GM12878 (cell line): Measurements from ENCODE around the gene LANCL2. TPM values are rescaled to one million over a fixed set of nuclear protein-coding genes. Genes with fewer than 3 reads are reported as not detected.

ENCODE experiments used
- ATAC-seq: fragments of 200-7000 bp; cut with Tn5 transposase; 3 replicates; pipeline ENCODE4 v1.9.1; 2020; ENCODE audit warnings: mild to moderate bottlenecking, moderate library complexity
- BruUV-seq: library from RNA; stranded (reverse); fragments of 400-500 nt; replicated peaks from 2 replicates; lab custom pipeline; 2021; lab: Mats Ljungman, UMichigan
- CTCF ChIA-PET: fragments of 300-600 bp; sonication (Branson Sonifier 250); formaldehyde crosslinking; extraction: SDS; loops from one replicate; lab custom pipeline; 2021; ENCODE audit warnings: inconsistent platforms; lab: Yijun Ruan, JAX
- POLR2A ChIA-PET: fragments of 350-600 bp; formaldehyde crosslinking; extraction: SDS; loops from one replicate; lab custom pipeline; 2021; ENCODE audit warnings: inconsistent platforms; lab: Charles Lee
- RAD21 ChIA-PET: fragments of 300-600 bp; sonication (Branson Sonifier 250); formaldehyde crosslinking; loops from one replicate; lab custom pipeline; 2023; ENCODE audit warnings: antibody characterized with exemption; ENCODE audit not compliant: unreplicated experiment; lab: Charles Lee
- SMC1A ChIA-PET: fragments of 300-600 bp; sonication (Branson Sonifier 250); formaldehyde crosslinking; loops from one replicate; lab custom pipeline; 2023; ENCODE audit not compliant: unreplicated experiment, uncharacterized antibody; lab: Charles Lee
- DNase-seq: peaks from one replicate; pipeline ENCODE4 v3.0.0-alpha.2; 2011; ENCODE audit warnings: low read depth, low spot score
- FAIRE-seq: peaks from 3 replicates; lab custom pipeline; 2011; peaks lifted over from hg19 to GRCh38; lab: Jason Lieb, UNC
- H2AFZ ChIP-seq: 2 replicates; pipeline ENCODE4 v1.6.0; 2011; ENCODE audit warnings: low read depth, low read length, control low read depth; ENCODE audit not compliant: control insufficient read depth
- H3K27ac ChIP-seq: 2 replicates; pipeline ENCODE4 v1.5.1; 2011; ENCODE audit warnings: control low read depth; ENCODE audit not compliant: control insufficient read depth, insufficient read depth
- H3K27me3 ChIP-seq, 2 experiments: replicated peaks in 1 of 2; 2 replicates each; pipeline versions ENCODE4 v1.6.0 to v1.6.1; 2011; ENCODE audit warnings: low read length in 1 of 2; ENCODE audit not compliant: control insufficient read depth in 2 of 2, insufficient read depth in 2 of 2
- H3K36me3 ChIP-seq, 2 experiments: 2 replicates each; pipeline ENCODE4 v1.5.1; 2011; ENCODE audit warnings: low read length in 1 of 2; ENCODE audit not compliant: control insufficient read depth in 2 of 2, insufficient read depth in 2 of 2
- H3K4me1 ChIP-seq: 2 replicates; pipeline ENCODE4 v1.6.1; 2011; ENCODE audit warnings: mild to moderate bottlenecking, low read length, moderate library complexity, mixed read lengths; ENCODE audit not compliant: control insufficient read depth, insufficient read depth
- H3K4me2 ChIP-seq: 2 replicates; pipeline ENCODE4 v1.6.0; 2011; ENCODE audit warnings: control low read depth; ENCODE audit not compliant: control insufficient read depth, insufficient read depth
- H3K4me3 ChIP-seq: fragments of 200-600 bp; sonication (generic); 2 replicates; pipeline ENCODE4 v1.5.1; 2016
- H3K79me2 ChIP-seq: 2 replicates; pipeline ENCODE4 v1.6.0; 2011; ENCODE audit warnings: low read length; ENCODE audit not compliant: control insufficient read depth, insufficient read depth
- H3K9ac ChIP-seq: 2 replicates; pipeline ENCODE4 v1.8.0; 2011; ENCODE audit warnings: low read length, control low read depth, mixed read lengths; ENCODE audit not compliant: control insufficient read depth, insufficient read depth
- H3K9me3 ChIP-seq: replicated peaks from 3 replicates; pipeline ENCODE4 v1.5.1; 2011; ENCODE audit warnings: mild to moderate bottlenecking, low read length; ENCODE audit not compliant: control insufficient read depth, insufficient read depth
- H4K20me1 ChIP-seq: 2 replicates; pipeline ENCODE4 v1.6.0; 2011; ENCODE audit not compliant: control insufficient read depth, insufficient read depth
- BHLHE40 ChIP-seq, 2 experiments: fragments of 450-650 bp in 1 of 2; IDR thresholded peaks; 2 replicates each; pipeline ENCODE4 v1.6.1; 2011 to 2017; ENCODE audit warnings: low read depth in 2 of 2, borderline replicate concordance in 1 of 2, improper control_type of control experiment in 1 of 2, low read length in 1 of 2, mild to moderate bottlenecking in 1 of 2
- BMI1 ChIP-seq: fragments of 450-650 bp; IDR thresholded peaks from 2 replicates; pipeline ENCODE4 v1.6.1; 2016; ENCODE audit warnings: mild to moderate bottlenecking, moderate library complexity, borderline replicate concordance
- CHD1 ChIP-seq: IDR thresholded peaks from 2 replicates; pipeline ENCODE4 v1.6.1; 2012; ENCODE audit warnings: low read depth, low read length, improper control_type of control experiment
- HDGF ChIP-seq: fragments of 450-650 bp; IDR thresholded peaks from 2 replicates; pipeline ENCODE4 v1.6.1; 2016; ENCODE audit warnings: antibody characterized with exemption
- MEF2B ChIP-seq: fragments of 450-650 bp; IDR thresholded peaks from 2 replicates; pipeline ENCODE4 v1.6.1; 2018; ENCODE audit warnings: mild to moderate bottlenecking, moderate library complexity; ENCODE audit not compliant: partially characterized antibody, poor library complexity, severe bottlenecking
- MTA2 ChIP-seq: fragments of 450-650 bp; IDR thresholded peaks from 2 replicates; pipeline ENCODE4 v1.6.1; 2016; ENCODE audit warnings: low read depth, mild to moderate bottlenecking, moderate library complexity
- MTA3 ChIP-seq: IDR thresholded peaks from 2 replicates; pipeline ENCODE4 v1.6.1; 2012; ENCODE audit warnings: low read length, inconsistent platforms, borderline replicate concordance
- NFYB ChIP-seq: IDR thresholded peaks from 2 replicates; pipeline ENCODE4 v1.6.1; 2011; ENCODE audit warnings: low read depth, mild to moderate bottlenecking, low read length, improper control_type of control experiment, moderate library complexity; ENCODE audit not compliant: insufficient read depth
- POU2F2 ChIP-seq: IDR thresholded peaks from 3 replicates; pipeline ENCODE4 v1.6.1; 2011; ENCODE audit warnings: low read depth, mild to moderate bottlenecking, low read length, borderline replicate concordance
- ZNF274 ChIP-seq: IDR thresholded peaks from one replicate; pipeline ENCODE4 v1.8.0; 2011; ENCODE audit not compliant: insufficient read length, insufficient read depth
- ZZZ3 ChIP-seq: IDR thresholded peaks from 2 replicates; pipeline ENCODE4 v1.6.1; 2011; ENCODE audit warnings: low read depth; ENCODE audit not compliant: control insufficient read depth, insufficient read length
- WGBS: methylation state at CpG from one replicate; pipeline ENCODE4 v1.1.6; 2016; ENCODE audit warnings: low lambda C conversion rate; ENCODE audit not compliant: insufficient replicate concordance, insufficient coverage; ENCODE audit errors: missing lambda C conversion rate; 5-methylcytosine and 5-hydroxymethylcytosine counted together
- in situ Hi-C: fragments of 300-500 bp; cut with MboI; formaldehyde crosslinking; loops from 9 replicates; pipeline ENCODE4 v1.14.3; 2018; ENCODE audit warnings: mixed read lengths
- intact Hi-C: fragments of 100-400 bp; cut with micrococcal nuclease; formaldehyde crosslinking; loops from one replicate; pipeline ENCODE4 v1.14.2; 2022; ENCODE audit not compliant: unreplicated experiment
- polyA plus RNA-seq, 11 experiments: library from polyadenylated mRNA; depleted of rRNA in 4 of 11; unstranded in 6 of 11; stranded (reverse) in 5 of 11; fragments of >200 nt; fragmentation: Nextera tagmentation in 4 of 11; fragmentation: Illumina TruSeq in 1 of 11; extraction: Ambion mirVana in 4 of 11; extraction: Trizol in 1 of 11; gene quantifications; 1 replicate in 1 of 11; 2 replicates in 10 of 11; pipeline versions ENCODE4 v1.2.1 to v1.2.3, GENCODE V29; 2011 to 2016; ENCODE audit warnings: inconsistent platforms in 2 of 11, missing spikeins in 2 of 11, low read depth in 1 of 11
- total RNA-seq, 4 experiments: library from RNA; depleted of rRNA in 3 of 4; stranded (reverse); fragments of >200 nt in 3 of 4; fragmentation: Illumina TruSeq in 1 of 4; extraction: Trizol in 1 of 4; gene quantifications; 2 replicates each; pipeline versions ENCODE4 v1.2.1 to v1.2.3, GENCODE V29; 2013 to 2021
- TF ChIP-seq, protein P1 (sequence below): fragments of 450-650 bp; formaldehyde crosslinking; IDR thresholded peaks from 2 replicates; pipeline ENCODE4 v1.5.0; 2022; ENCODE audit warnings: mild to moderate bottlenecking, missing genetic modification characterization
- TF ChIP-seq, protein P2 (sequence below): IDR thresholded peaks from 2 replicates; pipeline ENCODE4 v1.6.1; 2011; ENCODE audit warnings: mild to moderate bottlenecking, low read depth, low read length, moderate library complexity; ENCODE audit not compliant: insufficient replicate concordance
- TF ChIP-seq, protein P3 (sequence below): fragments of 450-650 bp; IDR thresholded peaks from 2 replicates; pipeline ENCODE4 v1.6.1; 2017; ENCODE audit warnings: borderline replicate concordance
- TF ChIP-seq, protein P4 (sequence below): fragments of 150-350 bp; IDR thresholded peaks from 2 replicates; pipeline ENCODE4 v1.6.1; 2014; ENCODE audit warnings: mild to moderate bottlenecking, low read depth, low read length

LANCL2 gene
- total and polyA plus RNA-seq, 10 of the 15 experiments (the other 5 are each of a cell fraction or from before 2014, with no cell fraction given) = 8.1 to 28.6 (median 16.4) TPM

DNA sequence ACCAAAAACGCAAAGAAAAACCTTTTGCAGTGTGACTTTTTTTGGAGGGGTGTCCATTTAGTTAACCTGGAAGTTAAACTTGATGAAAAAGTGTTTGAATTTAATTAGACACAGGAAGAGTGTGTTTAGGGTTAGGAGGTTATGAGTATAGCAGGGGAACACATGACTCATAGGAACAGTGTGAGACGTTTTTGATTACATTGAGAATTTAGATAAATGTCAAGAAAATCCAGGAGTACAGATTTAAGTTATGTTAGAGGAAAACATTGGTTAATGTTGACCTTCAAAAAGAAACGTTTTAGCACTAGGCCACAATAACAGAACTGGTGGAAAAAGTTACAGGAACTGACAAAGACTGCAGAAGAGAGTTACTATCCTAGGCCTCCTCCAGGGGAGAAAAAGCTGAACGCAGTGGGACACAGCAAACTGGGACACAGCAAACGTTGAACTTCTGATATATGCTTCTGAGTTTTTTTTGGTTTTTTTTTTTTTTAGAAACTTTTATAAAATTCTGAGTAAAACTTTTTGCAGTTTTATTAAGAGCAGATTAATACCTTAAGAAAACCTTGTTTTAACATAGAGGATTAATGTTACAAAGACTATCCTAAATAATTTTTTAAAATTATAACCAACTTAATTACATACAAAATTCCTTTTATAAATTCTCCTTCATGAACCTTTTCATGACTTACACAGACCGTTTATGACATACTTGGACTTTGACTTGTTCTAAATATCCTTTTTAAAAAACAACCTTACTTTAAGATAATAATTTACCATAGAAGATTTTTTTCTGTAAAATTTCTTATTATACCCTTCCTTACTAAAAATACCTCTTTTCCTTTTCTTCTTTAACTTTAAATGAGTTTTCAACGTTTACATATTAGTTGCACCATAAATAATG, 22.2 kb downstream of the LANCL2 start:
- H3K36me3 ChIP-seq = no peaks in the 10 kb centered on the region
- no peak overlapping the region for H3K27ac ChIP-seq
- DNase-seq (no peak), FAIRE-seq (no peak), ATAC-seq (no peak)
- H3K9ac ChIP-seq = no peak overlapping the region
- 58% methylated on average over 7 of the region's 7 CpGs for WGBS
- ChIA-PET CTCF (no interaction called here), RAD21 (no interaction called here), POLR2A (no interaction called here), SMC1A (interaction anchor here (0.7 kb wide), 1 partner anchor 28 kb away, joined by 3 read pairs; no protein-coding TSS in a partner anchor)
- no peak overlapping the region for H3K4me2 ChIP-seq
- H3K79me2 ChIP-seq = no peaks in the 10 kb centered on the region
- in situ Hi-C loops = no loop called here
- H3K27me3 ChIP-seq = no peaks in the 10 kb centered on the region
- H3K4me1 ChIP-seq = no peaks in the 10 kb centered on the region
- no peak overlapping the region for H2AFZ ChIP-seq
- H4K20me1 ChIP-seq = no peaks in the 10 kb centered on the region
- no peak overlapping the region for H3K4me3 ChIP-seq
- intact Hi-C loops = no loop called here
- peaks cover 9% of the 10 kb centered on the region; the same call in 2 of the 3 replicates for H3K9me3 ChIP-seq
- BruUV-seq = no TSS peak
- no peak for TF ChIP-seq POU2F2
- TF ChIP-seq, protein P1, sequence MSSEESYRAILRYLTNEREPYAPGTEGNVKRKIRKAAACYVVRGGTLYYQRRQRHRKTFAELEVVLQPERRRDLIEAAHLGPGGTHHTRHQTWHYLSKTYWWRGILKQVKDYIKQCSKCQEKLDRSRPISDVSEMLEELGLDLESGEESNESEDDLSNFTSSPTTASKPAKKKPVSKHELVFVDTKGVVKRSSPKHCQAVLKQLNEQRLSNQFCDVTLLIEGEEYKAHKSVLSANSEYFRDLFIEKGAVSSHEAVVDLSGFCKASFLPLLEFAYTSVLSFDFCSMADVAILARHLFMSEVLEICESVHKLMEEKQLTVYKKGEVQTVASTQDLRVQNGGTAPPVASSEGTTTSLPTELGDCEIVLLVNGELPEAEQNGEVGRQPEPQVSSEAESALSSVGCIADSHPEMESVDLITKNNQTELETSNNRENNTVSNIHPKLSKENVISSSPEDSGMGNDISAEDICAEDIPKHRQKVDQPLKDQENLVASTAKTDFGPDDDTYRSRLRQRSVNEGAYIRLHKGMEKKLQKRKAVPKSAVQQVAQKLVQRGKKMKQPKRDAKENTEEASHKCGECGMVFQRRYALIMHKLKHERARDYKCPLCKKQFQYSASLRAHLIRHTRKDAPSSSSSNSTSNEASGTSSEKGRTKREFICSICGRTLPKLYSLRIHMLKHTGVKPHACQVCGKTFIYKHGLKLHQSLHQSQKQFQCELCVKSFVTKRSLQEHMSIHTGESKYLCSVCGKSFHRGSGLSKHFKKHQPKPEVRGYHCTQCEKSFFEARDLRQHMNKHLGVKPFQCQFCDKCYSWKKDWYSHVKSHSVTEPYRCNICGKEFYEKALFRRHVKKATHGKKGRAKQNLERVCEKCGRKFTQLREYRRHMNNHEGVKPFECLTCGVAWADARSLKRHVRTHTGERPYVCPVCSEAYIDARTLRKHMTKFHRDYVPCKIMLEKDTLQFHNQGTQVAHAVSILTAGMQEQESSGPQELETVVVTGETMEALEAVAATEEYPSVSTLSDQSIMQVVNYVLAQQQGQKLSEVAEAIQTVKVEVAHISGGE (CRISPR knock-in tag) = no peak
- no peak for TF ChIP-seq ZNF274
- no peak for TF ChIP-seq MTA3
- TF ChIP-seq, protein P2, sequence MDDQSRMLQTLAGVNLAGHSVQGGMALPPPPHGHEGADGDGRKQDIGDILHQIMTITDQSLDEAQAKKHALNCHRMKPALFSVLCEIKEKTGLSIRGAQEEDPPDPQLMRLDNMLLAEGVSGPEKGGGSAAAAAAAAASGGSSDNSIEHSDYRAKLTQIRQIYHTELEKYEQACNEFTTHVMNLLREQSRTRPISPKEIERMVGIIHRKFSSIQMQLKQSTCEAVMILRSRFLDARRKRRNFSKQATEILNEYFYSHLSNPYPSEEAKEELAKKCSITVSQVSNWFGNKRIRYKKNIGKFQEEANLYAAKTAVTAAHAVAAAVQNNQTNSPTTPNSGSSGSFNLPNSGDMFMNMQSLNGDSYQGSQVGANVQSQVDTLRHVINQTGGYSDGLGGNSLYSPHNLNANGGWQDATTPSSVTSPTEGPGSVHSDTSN = no peak
- TF ChIP-seq HDGF = no peak
- no peak for TF ChIP-seq ZZZ3
- TF ChIP-seq, protein P3, sequence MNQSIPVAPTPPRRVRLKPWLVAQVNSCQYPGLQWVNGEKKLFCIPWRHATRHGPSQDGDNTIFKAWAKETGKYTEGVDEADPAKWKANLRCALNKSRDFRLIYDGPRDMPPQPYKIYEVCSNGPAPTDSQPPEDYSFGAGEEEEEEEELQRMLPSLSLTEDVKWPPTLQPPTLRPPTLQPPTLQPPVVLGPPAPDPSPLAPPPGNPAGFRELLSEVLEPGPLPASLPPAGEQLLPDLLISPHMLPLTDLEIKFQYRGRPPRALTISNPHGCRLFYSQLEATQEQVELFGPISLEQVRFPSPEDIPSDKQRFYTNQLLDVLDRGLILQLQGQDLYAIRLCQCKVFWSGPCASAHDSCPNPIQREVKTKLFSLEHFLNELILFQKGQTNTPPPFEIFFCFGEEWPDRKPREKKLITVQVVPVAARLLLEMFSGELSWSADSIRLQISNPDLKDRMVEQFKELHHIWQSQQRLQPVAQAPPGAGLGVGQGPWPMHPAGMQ = no peak
- no peak for TF ChIP-seq BHLHE40 (IDR thresholded peaks at IDR 0.05; ENCODE audit: borderline replicate concordance in 1 of 2, low read depth in 2 of 2, low read length in 1 of 2)
- TF ChIP-seq BMI1 = no peak
- TF ChIP-seq NFYB = no peak
- TF ChIP-seq CHD1 = no peak
- no peak for TF ChIP-seq MEF2B
- no peak for TF ChIP-seq MTA2
- TF ChIP-seq, protein P4, sequence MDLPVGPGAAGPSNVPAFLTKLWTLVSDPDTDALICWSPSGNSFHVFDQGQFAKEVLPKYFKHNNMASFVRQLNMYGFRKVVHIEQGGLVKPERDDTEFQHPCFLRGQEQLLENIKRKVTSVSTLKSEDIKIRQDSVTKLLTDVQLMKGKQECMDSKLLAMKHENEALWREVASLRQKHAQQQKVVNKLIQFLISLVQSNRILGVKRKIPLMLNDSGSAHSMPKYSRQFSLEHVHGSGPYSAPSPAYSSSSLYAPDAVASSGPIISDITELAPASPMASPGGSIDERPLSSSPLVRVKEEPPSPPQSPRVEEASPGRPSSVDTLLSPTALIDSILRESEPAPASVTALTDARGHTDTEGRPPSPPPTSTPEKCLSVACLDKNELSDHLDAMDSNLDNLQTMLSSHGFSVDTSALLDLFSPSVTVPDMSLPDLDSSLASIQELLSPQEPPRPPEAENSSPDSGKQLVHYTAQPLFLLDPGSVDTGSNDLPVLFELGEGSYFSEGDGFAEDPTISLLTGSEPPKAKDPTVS = no peak
